Pancreas (tissue), 10 donors: ENCODE results near the gene COMMD8. TPM values are rescaled to one million over a fixed set of nuclear protein-coding genes. Genes with fewer than 3 reads are reported as not detected.
A peak's percentile ranks its signal among the peaks of the same experiment; 100 is the strongest.

Source experiments
- ATAC-seq, 4 donors: fragments of 200-7000 bp; cut with Tn5 transposase; one replicate each; pipeline versions ENCODE4 v1.8.0 to v1.9.1; 2020; ENCODE audit warnings: mild to moderate bottlenecking in 4 of 4, moderate library complexity in 4 of 4
- DNase-seq, 6 donors: peaks; one replicate each; pipeline ENCODE4 v3.0.0-alpha.2; 2020
- FAIRE-seq: peaks from 2 replicates; lab custom pipeline; 2012; peaks lifted over from hg19 to GRCh38; lab: Jason Lieb, UNC
- H3K27ac ChIP-seq, 4 donors: fragments of 200-600 bp; sonication (generic); 1 replicate in 3 of 4; 2 replicates in 1 of 4; pipeline versions ENCODE4 v1.5.0 to v1.8.0; 2020
- H3K27me3 ChIP-seq, 4 donors: fragments of 200-600 bp; one replicate each; pipeline ENCODE4 v1.8.0; 2021
- H3K36me3 ChIP-seq, 3 donors: fragments of 200-600 bp; sonication (generic) in 1 of 3; one replicate each; pipeline versions ENCODE4 v1.5.0 to v1.8.0; 2020 to 2021
- H3K4me1 ChIP-seq, 3 donors: fragments of 200-600 bp; one replicate each; pipeline ENCODE4 v1.8.0; 2021
- H3K4me3 ChIP-seq, 4 donors: fragments of 200-600 bp; sonication (generic) in 2 of 4; one replicate each; pipeline versions ENCODE4 v1.5.0 to v1.8.0; 2020 to 2021
- H3K9me3 ChIP-seq, 4 donors: fragments of 200-600 bp; one replicate each; pipeline ENCODE4 v1.8.0; 2021
- CTCF ChIP-seq, 4 donors: fragments of 200-600 bp; sonication (generic) in 3 of 4; IDR thresholded peaks; one replicate each; pipeline versions ENCODE4 v1.5.0 to v1.8.0; 2021; ENCODE audit warnings: antibody characterized with exemption in 4 of 4
- WGBS, 2 donors: extraction: QIAGEN DNeasy Blood & Tissue Kit; methylation state at CpG; one replicate each; pipeline ENCODE4 v1.1.7; 2013; 5-methylcytosine and 5-hydroxymethylcytosine counted together
- intact Hi-C, 3 donors: fragments of 100-400 bp; cut with DNase I; formaldehyde crosslinking; loops; one replicate each; pipeline versions ENCODE4 v1.11.1 to v1.14.2; 2022
- polyA plus RNA-seq, 2 donors: library from polyadenylated mRNA; stranded (reverse); fragments of 200-250 nt; gene quantifications; one replicate each; pipeline ENCODE4 v1.2.3, GENCODE V29; 2013
- total RNA-seq, 6 donors: library from RNA; stranded (reverse); fragmentation: NEBNext Ultra II Directional in 4 of 6; extraction: Animal tissue kit (Norgen Biotek cat#: 25700) in 4 of 6; gene quantifications; one replicate each; pipeline versions ENCODE4 v1.2.1 to v1.2.4, GENCODE V29; 2021 to 2023
- donor health status: healthy with polysubstance abuse.
- donor health status: DM: no; HTN: no; CAD: no; lungs with moderate emphysema.
- donor health status: DM: no; HTN: no; CAD: no.
- donor health status: control.
- donor health status: control.
- donor health status: Bipolar disorder and iron deficiency.
- donor health status: DM: yes; HTN: yes; CAD: no.
- donor health status: DM: no; HTN: no; CAD: no.
- donor health status: DM: no; HTN: no; CAD: no.
- donor health status: DM: yes; HTN: yes; CAD: no.

Gene COMMD8
- total and polyA plus RNA-seq, 8 donors, result 4.2 to 9.5 (median 6.6) TPM

GRCh38 chr4:47475411-47475810 lies 11.9 kb upstream of the COMMD8 start:
- no peaks in the 10 kb centered on the region for H3K36me3 ChIP-seq
- no peak overlapping the region for H3K4me3 ChIP-seq
- WGBS, 2 donors, result 58 to 70% methylated on average over 1 of the region's 1 CpG
- DNase-seq, result no peak
- FAIRE-seq, result no peak
- no peaks in the 10 kb centered on the region for H3K4me1 ChIP-seq
- H3K9me3 ChIP-seq, result no peaks in the 10 kb centered on the region
- peak in 1 of 4 donors; percentile 29 for ATAC-seq
- H3K27me3 ChIP-seq, result no peaks in the 10 kb centered on the region
- no peak overlapping the region for H3K27ac ChIP-seq
- intact Hi-C loops, result no loop called here
- TF ChIP-seq CTCF (IDR thresholded peaks at IDR 0.05), result no peak

GRCh38 chr4:47474799-47475198 lies 11.3 kb upstream of the COMMD8 start:
- 56 to 66% methylated on average over 4 of the region's 4 CpGs for WGBS, 2 donors
- ATAC-seq (no peak), FAIRE-seq (no peak), DNase-seq (no peak)
- Histone ChIP-seq H3K27me3 (no peaks in the 10 kb centered on the region), H3K36me3 (no peaks in the 10 kb centered on the region), H3K4me3 (no peak overlapping the region), H3K4me1 (no peaks in the 10 kb centered on the region), H3K9me3 (no peaks in the 10 kb centered on the region), H3K27ac (no peak overlapping the region)
- TF ChIP-seq CTCF (IDR thresholded peaks at IDR 0.05), result no peak
- intact Hi-C loops, result no loop called here

- no peak overlapping the region for H3K4me3 ChIP-seq
- DNase-seq (no peak), ATAC-seq (no peak), FAIRE-seq (no peak)
- H3K27me3 ChIP-seq, result no peaks in the 10 kb centered on the region
- no peak for TF ChIP-seq CTCF (IDR thresholded peaks at IDR 0.05)
- no peaks in the 10 kb centered on the region for H3K9me3 ChIP-seq
- no peak overlapping the region for H3K27ac ChIP-seq
- 87 to 93% methylated on average over 3 of the region's 3 CpGs for WGBS, 2 donors
- no peaks in the 10 kb centered on the region for H3K4me1 ChIP-seq
- no peaks in the 10 kb centered on the region for H3K36me3 ChIP-seq
- intact Hi-C loops, result no loop called here
Measured at GRCh38 chr4:47473141-47473750, 9.7 kb upstream of the COMMD8 start.

- peak in 3 of 4 donors; percentile 24 to 62 (median 37) for ATAC-seq
- intact Hi-C loops, result no loop called here
Measured at GRCh38 chr4:47471591-47471990, 8.1 kb upstream of the COMMD8 start.

More at GRCh38 chr4:47471591-47471990, 8.1 kb upstream of the COMMD8 start:
- FAIRE-seq (no peak), DNase-seq (no peak)
- Histone ChIP-seq H3K4me1 (no peaks in the 10 kb centered on the region), H3K9me3 (no peaks in the 10 kb centered on the region), H3K36me3 (no peaks in the 10 kb centered on the region), H3K4me3 (no peak overlapping the region), H3K27ac (peak overlapping the region in 3 of 4 donors; percentile 3 to 44 (median 38)), H3K27me3 (no peaks in the 10 kb centered on the region)
- no peak for TF ChIP-seq CTCF (IDR thresholded peaks at IDR 0.05)
- 57 to 63% methylated on average over 2 of the region's 2 CpGs for WGBS, 2 donors
